Activated gamma-delta T cell (primary cell): ENCODE results near the gene CYP27A1.

ENCODE experiments used
- DNase-seq: peaks from one replicate; lab custom pipeline; 2025; lab: John Stamatoyannopoulos, UW

The CYP27A1 gene

GRCh38 chr2:218773881-218774280 is 8.1 kb upstream of the CYP27A1 start:
- no peak for DNase-seq

GRCh38 chr2:218776488-218776887 is 5.5 kb upstream of the CYP27A1 start:
- DNase-seq = no peak

- DNase-seq = no peak
Observed at GRCh38 chr2:218777276-218777990, 4.5 kb upstream of the CYP27A1 start.

GRCh38 chr2:218780046-218780445 is 1.9 kb upstream of the CYP27A1 start:
- no peak for DNase-seq

- DNase-seq = no peak
Observed at GRCh38 chr2:218780851-218781690, 876 bp upstream of the CYP27A1 start.

- DNase-seq = no peak
Observed at GRCh38 chr2:218782528-218782844, 539 bp downstream of the CYP27A1 start.

- no peak for DNase-seq
Observed at GRCh38 chr2:218783688-218784087, 1.7 kb downstream of the CYP27A1 start.

GRCh38 chr2:218785103-218785502 is 3.2 kb downstream of the CYP27A1 start:
- DNase-seq = no peak

GRCh38 chr2:218786133-218786532 is 4.2 kb downstream of the CYP27A1 start:
- DNase-seq = no peak

GRCh38 chr2:218788529-218789255 is 6.7 kb downstream of the CYP27A1 start:
- no peak for DNase-seq

GRCh38 chr2:218792433-218792832 is 10.5 kb downstream of the CYP27A1 start:
- no peak for DNase-seq

GRCh38 chr2:218796691-218797090 is 14.7 kb downstream of the CYP27A1 start:
- DNase-seq = no peak

GRCh38 chr2:218798767-218799504 is 17.0 kb downstream of the CYP27A1 start:
- DNase-seq = no peak

- DNase-seq = no peak
Observed at GRCh38 chr2:218799990-218800389, 18.0 kb downstream of the CYP27A1 start.

GRCh38 chr2:218802386-218802994 is 20.5 kb downstream of the CYP27A1 start:
- no peak for DNase-seq

- DNase-seq = no peak
Observed at GRCh38 chr2:218804817-218805216, 22.9 kb downstream of the CYP27A1 start.

- no peak for DNase-seq
Observed at GRCh38 chr2:218805627-218806026, 23.7 kb downstream of the CYP27A1 start.

- no peak for DNase-seq
Observed at GRCh38 chr2:218806346-218806978, 24.5 kb downstream of the CYP27A1 start.

- DNase-seq = no peak
Observed at GRCh38 chr2:218807626-218808025, 25.7 kb downstream of the CYP27A1 start.

- DNase-seq = no peak
Observed at GRCh38 chr2:218809515-218809914, 27.6 kb downstream of the CYP27A1 start.

- no peak for DNase-seq
Observed at GRCh38 chr2:218810256-218810655, 28.3 kb downstream of the CYP27A1 start.
